HL-60 (cell line): Measurements from ENCODE around the gene BPIFB2.

ENCODE experiments used
- GABPA ChIP-seq: IDR thresholded peaks from 2 replicates; pipeline ENCODE4 v1.6.1; 2012; ENCODE audit warnings: low read depth
- POLR2AphosphoS5 ChIP-seq: IDR thresholded peaks from 2 replicates; pipeline ENCODE4 v1.6.1; 2012; ENCODE audit warnings: low read depth
- TF ChIP-seq, protein P1 (sequence below): IDR thresholded peaks from one replicate; pipeline ENCODE4 v1.5.1; 2011; ENCODE audit warnings: low read length, control low read depth, inconsistent platforms; ENCODE audit not compliant: insufficient read depth
- TF ChIP-seq, protein P2 (sequence below): IDR thresholded peaks from 2 replicates; pipeline ENCODE4 v1.6.1; 2012; ENCODE audit warnings: low read depth; ENCODE audit not compliant: insufficient replicate concordance

DNA sequence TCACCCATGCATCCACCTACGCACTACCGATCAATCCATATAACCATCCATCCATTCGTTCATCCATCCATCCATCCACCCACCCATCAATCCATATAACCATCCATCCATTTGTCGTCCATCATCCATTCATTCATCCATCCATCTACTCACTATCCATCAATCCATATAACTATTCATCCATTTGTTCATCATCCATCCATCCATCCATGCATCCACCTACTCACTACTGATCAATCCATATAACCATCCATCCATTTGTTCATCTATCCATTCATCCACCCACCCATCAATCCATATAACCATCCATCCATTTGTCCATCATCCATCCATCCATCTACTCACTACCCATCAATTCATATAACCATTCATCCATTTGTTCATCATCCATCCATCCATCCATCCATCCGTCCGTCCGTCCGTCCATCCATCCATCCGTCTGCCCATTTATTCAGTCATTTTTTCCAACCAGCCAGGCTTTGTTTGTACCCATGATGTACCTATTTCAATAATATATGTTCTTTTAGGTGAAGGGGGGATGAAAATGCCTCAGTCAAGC lies 17.9 kb downstream of the BPIFB2 start:
- TF ChIP-seq, protein P1, sequence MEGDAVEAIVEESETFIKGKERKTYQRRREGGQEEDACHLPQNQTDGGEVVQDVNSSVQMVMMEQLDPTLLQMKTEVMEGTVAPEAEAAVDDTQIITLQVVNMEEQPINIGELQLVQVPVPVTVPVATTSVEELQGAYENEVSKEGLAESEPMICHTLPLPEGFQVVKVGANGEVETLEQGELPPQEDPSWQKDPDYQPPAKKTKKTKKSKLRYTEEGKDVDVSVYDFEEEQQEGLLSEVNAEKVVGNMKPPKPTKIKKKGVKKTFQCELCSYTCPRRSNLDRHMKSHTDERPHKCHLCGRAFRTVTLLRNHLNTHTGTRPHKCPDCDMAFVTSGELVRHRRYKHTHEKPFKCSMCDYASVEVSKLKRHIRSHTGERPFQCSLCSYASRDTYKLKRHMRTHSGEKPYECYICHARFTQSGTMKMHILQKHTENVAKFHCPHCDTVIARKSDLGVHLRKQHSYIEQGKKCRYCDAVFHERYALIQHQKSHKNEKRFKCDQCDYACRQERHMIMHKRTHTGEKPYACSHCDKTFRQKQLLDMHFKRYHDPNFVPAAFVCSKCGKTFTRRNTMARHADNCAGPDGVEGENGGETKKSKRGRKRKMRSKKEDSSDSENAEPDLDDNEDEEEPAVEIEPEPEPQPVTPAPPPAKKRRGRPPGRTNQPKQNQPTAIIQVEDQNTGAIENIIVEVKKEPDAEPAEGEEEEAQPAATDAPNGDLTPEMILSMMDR = no peak
- TF ChIP-seq, protein P2, sequence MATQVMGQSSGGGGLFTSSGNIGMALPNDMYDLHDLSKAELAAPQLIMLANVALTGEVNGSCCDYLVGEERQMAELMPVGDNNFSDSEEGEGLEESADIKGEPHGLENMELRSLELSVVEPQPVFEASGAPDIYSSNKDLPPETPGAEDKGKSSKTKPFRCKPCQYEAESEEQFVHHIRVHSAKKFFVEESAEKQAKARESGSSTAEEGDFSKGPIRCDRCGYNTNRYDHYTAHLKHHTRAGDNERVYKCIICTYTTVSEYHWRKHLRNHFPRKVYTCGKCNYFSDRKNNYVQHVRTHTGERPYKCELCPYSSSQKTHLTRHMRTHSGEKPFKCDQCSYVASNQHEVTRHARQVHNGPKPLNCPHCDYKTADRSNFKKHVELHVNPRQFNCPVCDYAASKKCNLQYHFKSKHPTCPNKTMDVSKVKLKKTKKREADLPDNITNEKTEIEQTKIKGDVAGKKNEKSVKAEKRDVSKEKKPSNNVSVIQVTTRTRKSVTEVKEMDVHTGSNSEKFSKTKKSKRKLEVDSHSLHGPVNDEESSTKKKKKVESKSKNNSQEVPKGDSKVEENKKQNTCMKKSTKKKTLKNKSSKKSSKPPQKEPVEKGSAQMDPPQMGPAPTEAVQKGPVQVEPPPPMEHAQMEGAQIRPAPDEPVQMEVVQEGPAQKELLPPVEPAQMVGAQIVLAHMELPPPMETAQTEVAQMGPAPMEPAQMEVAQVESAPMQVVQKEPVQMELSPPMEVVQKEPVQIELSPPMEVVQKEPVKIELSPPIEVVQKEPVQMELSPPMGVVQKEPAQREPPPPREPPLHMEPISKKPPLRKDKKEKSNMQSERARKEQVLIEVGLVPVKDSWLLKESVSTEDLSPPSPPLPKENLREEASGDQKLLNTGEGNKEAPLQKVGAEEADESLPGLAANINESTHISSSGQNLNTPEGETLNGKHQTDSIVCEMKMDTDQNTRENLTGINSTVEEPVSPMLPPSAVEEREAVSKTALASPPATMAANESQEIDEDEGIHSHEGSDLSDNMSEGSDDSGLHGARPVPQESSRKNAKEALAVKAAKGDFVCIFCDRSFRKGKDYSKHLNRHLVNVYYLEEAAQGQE = no peak
- TF ChIP-seq POLR2AphosphoS5 (no peak), GABPA (no peak)
